Mucosa of descending colon (tissue), 3 donors: Measurements from ENCODE around the gene ADCY1. TPM values are rescaled to one million over a fixed set of nuclear protein-coding genes. Genes with fewer than 3 reads are reported as not detected.

Source experiments
- ATAC-seq: fragments of 200-7000 bp; cut with Tn5 transposase; one replicate; pipeline ENCODE4 v1.9.1; 2020; ENCODE audit warnings: mild to moderate bottlenecking, moderate library complexity
- DNase-seq, 3 donors: peaks; one replicate each; pipeline ENCODE4 v3.0.0-alpha.2; 2020
- H3K36me3 ChIP-seq: fragments of 200-600 bp; one replicate; pipeline ENCODE4 v1.8.0; 2021; ENCODE audit warnings: low read depth, mild to moderate bottlenecking
- H3K4me1 ChIP-seq: fragments of 200-600 bp; one replicate; pipeline ENCODE4 v1.8.0; 2021; ENCODE audit warnings: low read depth, mild to moderate bottlenecking
- H3K4me3 ChIP-seq: fragments of 200-600 bp; one replicate; pipeline ENCODE4 v1.8.0; 2021; ENCODE audit warnings: mild to moderate bottlenecking
- H3K9me3 ChIP-seq: fragments of 200-600 bp; one replicate; pipeline ENCODE4 v1.8.0; 2021; ENCODE audit warnings: mild to moderate bottlenecking
- CTCF ChIP-seq: fragments of 200-600 bp; IDR thresholded peaks from one replicate; pipeline ENCODE4 v1.8.0; 2022; ENCODE audit warnings: antibody characterized with exemption, mild to moderate bottlenecking
- intact Hi-C, 2 donors: fragments of 100-400 bp; cut with DNase I in 1 of 2; cut with micrococcal nuclease in 1 of 2; formaldehyde crosslinking; loops; one replicate each; pipeline versions ENCODE4 v1.11.0 to v1.11.1; 2022; cut with DNase I, micrococcal nuclease
- total RNA-seq, 3 donors: library from RNA; stranded (reverse); fragmentation: NEBNext Ultra II Directional in 2 of 3; extraction: Animal tissue kit (Norgen Biotek cat#: 25700) in 2 of 3; gene quantifications; one replicate each; pipeline versions ENCODE4 v1.2.1 to v1.2.4, GENCODE V29; 2021 to 2023
- donor health status: DM: no; HTN: no; CAD: no; lungs with moderate emphysema.
- donor health status: DM: no; HTN: no; CAD: no.
- donor health status: DM: no; HTN: yes; CAD: no.

Gene ADCY1
- total RNA-seq, 3 donors from 2014 or later, result 0.55 to 0.94 (median 0.76) TPM

DNA sequence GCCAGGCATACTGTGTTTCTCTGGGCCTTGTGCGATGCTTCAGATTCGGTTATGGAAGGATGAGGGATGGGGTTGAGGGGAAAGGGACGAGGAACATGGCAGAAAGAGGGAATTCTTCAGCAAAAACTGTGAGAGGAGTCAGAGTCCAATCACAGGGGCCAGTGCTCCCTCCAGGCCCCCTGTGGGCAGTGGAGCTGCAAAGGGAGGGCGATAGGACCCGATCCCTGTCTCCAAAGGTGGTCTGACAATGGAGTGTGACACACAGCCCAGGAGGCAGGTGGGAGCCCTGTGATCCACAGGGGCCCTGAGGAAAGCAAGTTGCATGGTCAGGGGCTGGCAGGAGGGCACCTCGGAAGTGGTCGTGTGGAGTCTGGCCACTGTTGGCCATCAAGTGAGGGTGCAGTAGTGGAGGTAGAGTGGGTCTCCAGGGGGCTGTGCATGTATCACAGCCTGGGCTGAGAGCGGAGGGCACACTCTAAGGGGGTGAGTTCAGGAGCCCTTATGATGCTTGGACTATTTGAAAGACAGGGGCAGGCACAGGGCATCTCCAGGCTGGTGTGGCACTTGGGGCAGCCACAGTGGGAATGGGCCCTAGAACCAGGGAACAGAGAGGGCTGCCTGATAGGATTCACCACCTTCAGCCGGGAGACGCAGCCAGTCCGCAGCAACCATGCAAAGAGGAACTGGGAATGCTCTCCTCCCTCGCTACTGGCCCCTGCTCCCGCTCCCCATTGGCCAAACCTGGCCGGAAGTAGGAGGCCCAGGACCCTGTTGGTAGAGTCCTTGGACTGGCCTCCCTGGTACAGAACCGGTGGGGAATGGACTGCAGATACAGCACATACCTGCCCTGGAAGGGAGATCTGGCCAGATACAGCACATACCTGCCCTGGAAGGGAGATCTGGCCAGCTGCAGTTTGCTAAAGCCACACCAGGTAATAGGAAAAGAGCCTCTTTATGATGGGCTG, 115.9 kb downstream of the ADCY1 start:
- TF ChIP-seq CTCF, result no peak
- Histone ChIP-seq H3K36me3 (no peaks in the 10 kb centered on the region), H3K4me1 (no peaks in the 10 kb centered on the region), H3K4me3 (no peak overlapping the region), H3K9me3 (no peaks in the 10 kb centered on the region)
- intact Hi-C loops, result no loop called here
- DNase-seq (peak in 1 of 3 donors; percentile 8), ATAC-seq (no peak)

DNA sequence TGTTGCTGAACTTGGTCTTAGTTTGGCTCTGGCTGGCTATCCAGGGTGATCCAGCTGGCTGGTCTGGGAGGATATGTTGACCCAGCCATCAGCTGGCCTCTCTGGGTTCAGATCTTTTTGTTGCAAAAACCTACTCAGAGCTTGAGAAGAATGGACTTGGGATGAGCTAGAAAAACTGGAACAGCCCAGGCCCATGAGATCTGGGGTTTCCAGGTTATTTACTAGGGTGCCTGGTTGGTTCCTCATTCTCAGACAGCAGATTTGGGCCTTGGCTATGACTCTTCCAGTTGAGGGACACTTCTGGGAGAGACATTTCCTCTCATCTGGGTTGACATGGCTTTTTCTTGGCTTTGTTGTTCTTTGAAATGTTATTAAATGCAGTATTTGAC, 116.6 kb downstream of the ADCY1 start:
- H3K9me3 ChIP-seq, result no peaks in the 10 kb centered on the region
- no peak for TF ChIP-seq CTCF
- DNase-seq, result no peak
- intact Hi-C loops, result no loop called here
- H3K4me3 ChIP-seq, result no peak overlapping the region
- H3K4me1 ChIP-seq, result no peaks in the 10 kb centered on the region
- ATAC-seq, result no peak
- H3K36me3 ChIP-seq, result no peaks in the 10 kb centered on the region

DNA sequence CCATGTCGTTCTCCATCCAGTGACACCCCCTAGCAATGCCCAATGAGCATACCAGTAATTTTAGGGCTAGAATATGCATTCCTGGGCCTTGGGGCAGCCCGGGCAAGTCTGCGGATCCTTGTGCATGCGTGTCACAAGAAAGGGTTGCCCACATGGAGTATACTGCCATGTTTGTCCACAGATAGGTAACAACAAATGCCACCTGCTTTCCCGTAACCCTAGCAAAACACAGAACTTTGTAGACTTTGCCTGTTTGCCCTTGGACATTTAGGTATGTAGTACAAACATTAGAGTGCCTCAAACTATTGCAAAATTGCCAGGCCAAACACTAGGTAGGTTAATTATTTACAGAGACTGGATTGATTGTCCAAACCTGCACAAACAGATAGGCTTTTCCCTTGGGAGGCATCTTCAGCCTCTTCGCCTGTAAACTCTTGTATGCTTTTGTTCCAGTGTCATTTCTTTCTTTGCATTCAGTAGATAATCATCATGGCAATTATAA, 117.0 kb downstream of the ADCY1 start:
- no peak for TF ChIP-seq CTCF
- DNase-seq (peak in 2 of 3 donors; percentile 16 to 17), ATAC-seq (peak; percentile 86)
- no peaks in the 10 kb centered on the region for H3K9me3 ChIP-seq
- H3K4me3 ChIP-seq, result no peak overlapping the region
- no peaks in the 10 kb centered on the region for H3K36me3 ChIP-seq
- no peaks in the 10 kb centered on the region for H3K4me1 ChIP-seq
- intact Hi-C loops, result no loop called here

DNA sequence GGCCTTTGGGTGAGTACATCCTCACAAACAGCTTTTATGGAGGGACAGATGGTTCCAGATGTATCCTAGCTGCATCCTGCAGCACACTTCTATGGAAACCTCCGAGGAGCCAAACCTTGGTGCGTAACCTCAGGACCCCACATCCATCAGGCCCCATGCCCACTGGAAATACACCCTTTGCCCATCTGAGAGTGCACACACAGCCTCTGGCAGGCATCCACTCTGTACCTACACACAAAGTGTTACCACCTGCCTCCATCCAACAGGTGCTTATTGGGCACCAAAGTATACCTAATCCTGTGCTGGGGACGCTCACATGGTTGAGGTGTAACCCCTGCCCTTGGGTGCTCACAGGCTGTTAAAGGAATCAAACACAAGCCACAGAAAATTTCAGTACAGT, 117.9 kb downstream of the ADCY1 start:
- ATAC-seq (no peak), DNase-seq (peak in 2 of 3 donors; percentile 5 to 8)
- Histone ChIP-seq H3K4me3 (no peak overlapping the region), H3K36me3 (no peaks in the 10 kb centered on the region), H3K4me1 (no peaks in the 10 kb centered on the region), H3K9me3 (no peaks in the 10 kb centered on the region)
- no peak for TF ChIP-seq CTCF
- intact Hi-C loops, result no loop called here

DNA sequence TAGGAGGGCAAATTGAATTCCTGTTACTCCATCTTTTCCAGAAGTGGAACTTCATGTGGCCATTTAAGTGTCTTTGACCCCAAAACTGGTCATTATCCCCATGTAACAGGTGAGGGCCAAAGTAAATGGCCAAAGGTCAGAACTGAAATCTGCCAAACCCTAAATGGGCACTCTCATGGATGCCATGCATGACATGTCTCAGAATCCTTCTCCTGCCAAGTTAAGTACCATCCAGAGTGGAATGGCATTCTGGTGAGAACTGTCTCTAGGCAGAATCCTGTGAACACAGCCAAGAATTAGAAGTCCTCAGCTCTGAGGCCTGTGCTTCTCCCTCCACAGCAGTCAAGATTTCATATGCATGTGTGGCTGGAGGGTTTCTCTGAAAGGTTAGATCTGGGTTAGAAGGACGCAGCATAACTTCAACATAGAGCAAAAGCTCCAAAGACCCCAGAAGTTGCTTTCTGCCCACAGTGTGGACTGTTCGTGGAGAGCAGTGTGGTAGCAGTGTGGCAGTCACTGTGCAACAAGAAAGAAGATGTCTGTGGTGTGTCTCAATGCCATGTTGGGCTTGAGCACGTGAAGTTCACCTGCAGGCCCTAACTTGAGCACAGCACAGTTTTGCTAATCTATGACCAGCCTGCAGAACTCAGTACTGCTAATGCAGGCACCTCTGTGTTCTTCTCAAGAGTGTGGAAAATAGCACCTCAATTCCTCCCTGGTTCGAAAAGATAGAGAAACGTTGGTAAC, 121.3 kb downstream of the ADCY1 start:
- DNase-seq (peak in 1 of 3 donors; percentile 3), ATAC-seq (no peak)
- Histone ChIP-seq H3K9me3 (no peaks in the 10 kb centered on the region), H3K4me3 (no peak overlapping the region), H3K36me3 (no peaks in the 10 kb centered on the region), H3K4me1 (no peaks in the 10 kb centered on the region)
- no peak for TF ChIP-seq CTCF
- intact Hi-C loops, result no loop called here
